HepG2 (cell line): ENCODE data around the gene RRP8. TPM values are rescaled to one million over a fixed set of nuclear protein-coding genes. Genes with fewer than 3 reads are reported as not detected.

ENCODE experiments used
- ATAC-seq: fragments of 200-7000 bp; cut with Tn5 transposase; 3 replicates; pipeline ENCODE4 v1.9.1; 2020; ENCODE audit warnings: mild to moderate bottlenecking, moderate library complexity
- BruUV-seq: library from RNA; stranded (reverse); fragments of 400-500 nt; replicated peaks from 2 replicates; lab custom pipeline; 2021; lab: Mats Ljungman, UMichigan
- CTCF ChIA-PET: fragments of 300-600 bp; formaldehyde crosslinking; extraction: SDS; loops from one replicate; lab custom pipeline; 2021; ENCODE audit warnings: low total read pairs, inconsistent platforms, low intra/inter-chr PET ratio; lab: Yijun Ruan, JAX
- POLR2A ChIA-PET: fragments of 350-600 bp; sonication (Branson Sonifier 250); formaldehyde crosslinking; loops from one replicate; lab custom pipeline; 2020; ENCODE audit warnings: antibody characterized with exemption, inconsistent platforms; lab: Yijun Ruan, JAX
- DNase-seq: peaks from one replicate; pipeline ENCODE4 v3.0.0-alpha.2; 2015; ENCODE audit warnings: low spot score
- FAIRE-seq: peaks from 3 replicates; lab custom pipeline; 2011; peaks lifted over from hg19 to GRCh38; lab: Jason Lieb, UNC
- H2AFZ ChIP-seq: one replicate; pipeline ENCODE4 v1.6.1; 2011; ENCODE audit warnings: low read length, inconsistent platforms
- H3K27ac ChIP-seq: fragments of 300-600 bp; 3 replicates; pipeline ENCODE4 v1.8.0; 2011; ENCODE audit warnings: mixed run types, mild to moderate bottlenecking, mixed read lengths, low read length, inconsistent platforms; ENCODE audit not compliant: insufficient read depth; ENCODE audit errors: extremely low read length
- H3K27me3 ChIP-seq, 2 experiments: fragments of 200-600 bp in 1 of 2; 2 replicates in 1 of 2; 3 replicates in 1 of 2; pipeline versions ENCODE4 v1.6.0 to v1.8.0; 2011; ENCODE audit warnings: low read length in 2 of 2, mild to moderate bottlenecking in 2 of 2, moderate library complexity in 2 of 2, inconsistent platforms in 1 of 2; ENCODE audit not compliant: insufficient read depth in 2 of 2, control insufficient read depth in 1 of 2
- H3K36me3 ChIP-seq, 2 experiments: fragments of 200-600 bp in 1 of 2; replicated peaks in 1 of 2; 2 replicates in 1 of 2; 3 replicates in 1 of 2; pipeline versions ENCODE4 v1.5.1 to v1.8.0; 2011; ENCODE audit warnings: low read length in 2 of 2, inconsistent platforms in 1 of 2; ENCODE audit not compliant: insufficient read depth in 2 of 2, control insufficient read depth in 1 of 2
- H3K4me1 ChIP-seq: 2 replicates; pipeline ENCODE4 v1.5.1; 2012; ENCODE audit warnings: low read length, inconsistent platforms; ENCODE audit not compliant: insufficient read depth
- H3K4me2 ChIP-seq: 2 replicates; pipeline ENCODE4 v1.6.0; 2011; ENCODE audit warnings: low read depth, low read length, inconsistent platforms
- H3K4me3 ChIP-seq, 3 experiments: fragments of 200-600 bp in 1 of 3; sonication (generic), shearing (Covaris generic) in 1 of 3; replicated peaks in 1 of 3; 2 replicates each; pipeline ENCODE4 v1.5.1; 2011 to 2016; ENCODE audit warnings: low read length in 3 of 3, inconsistent platforms in 2 of 3, low read depth in 2 of 3, mild to moderate bottlenecking in 2 of 3, control low read depth in 1 of 3, mixed read lengths in 1 of 3; ENCODE audit not compliant: insufficient read depth in 1 of 3
- H3K79me2 ChIP-seq: one replicate; pipeline ENCODE4 v1.6.1; 2011; ENCODE audit warnings: low read length, inconsistent platforms; ENCODE audit not compliant: insufficient read depth
- H3K9ac ChIP-seq: 2 replicates; pipeline ENCODE4 v1.6.0; 2011; ENCODE audit warnings: mild to moderate bottlenecking, low read depth, low read length, inconsistent platforms; ENCODE audit not compliant: insufficient read depth
- H3K9me3 ChIP-seq: 2 replicates; pipeline ENCODE4 v1.5.1; 2012; ENCODE audit warnings: mild to moderate bottlenecking, low read length
- H4K20me1 ChIP-seq: 2 replicates; pipeline ENCODE4 v1.6.0; 2011; ENCODE audit warnings: inconsistent platforms, mild to moderate bottlenecking, low read length, moderate library complexity; ENCODE audit not compliant: insufficient read depth
- AGO2 ChIP-seq: fragments of 200-400 bp; formaldehyde crosslinking; optimal IDR thresholded peaks from 2 replicates; pipeline ENCODE3; 2017; ENCODE audit warnings: mild to moderate bottlenecking, low read depth, low read length, moderate library complexity
- ARID3A ChIP-seq: IDR thresholded peaks from 2 replicates; pipeline ENCODE4 v1.6.1; 2012; ENCODE audit warnings: low read depth, low read length, improper control_type of control experiment
- EEA1 ChIP-seq: sonication (generic); formaldehyde crosslinking; IDR thresholded peaks from 2 replicates; pipeline ENCODE4 v1.5.1; 2020; ENCODE audit warnings: mild to moderate bottlenecking, missing genetic modification reagents, borderline replicate concordance
- ELF4 ChIP-seq: sonication (generic); formaldehyde crosslinking; IDR thresholded peaks from 2 replicates; pipeline ENCODE4 v1.5.0; 2020; ENCODE audit warnings: missing genetic modification reagents, mild to moderate bottlenecking, moderate library complexity, borderline replicate concordance
- IKZF1 ChIP-seq: fragments of 450-650 bp; IDR thresholded peaks from 2 replicates; pipeline ENCODE4 v1.7.1; 2016
- KAT2B ChIP-seq: fragments of 150-350 bp; IDR thresholded peaks from 2 replicates; pipeline ENCODE4 v1.6.1; 2014; ENCODE audit warnings: low read depth, low read length, borderline replicate concordance
- PHF20 ChIP-seq: sonication (generic); formaldehyde crosslinking; IDR thresholded peaks from 2 replicates; pipeline ENCODE4 v1.5.0; 2020; ENCODE audit warnings: mild to moderate bottlenecking, missing genetic modification reagents
- PLSCR1 ChIP-seq: sonication (generic); formaldehyde crosslinking; IDR thresholded peaks from 2 replicates; pipeline ENCODE4 v1.5.0; 2020; ENCODE audit warnings: missing genetic modification reagents, mild to moderate bottlenecking, borderline replicate concordance
- PRMT3 ChIP-seq: sonication (generic); formaldehyde crosslinking; IDR thresholded peaks from 2 replicates; pipeline ENCODE4 v1.8.1; 2022; ENCODE audit warnings: low read depth, mild to moderate bottlenecking, moderate library complexity, missing genetic modification reagents, borderline replicate concordance
- SKI ChIP-seq: fragments of 450-650 bp; IDR thresholded peaks from one replicate; pipeline ENCODE4 v1.6.1; 2018; ENCODE audit warnings: mild to moderate bottlenecking; ENCODE audit not compliant: partially characterized antibody
- SOX6 ChIP-seq, 2 experiments: fragments of 450-650 bp in 1 of 2; sonication (generic) in 1 of 2; formaldehyde crosslinking in 1 of 2; IDR thresholded peaks; 2 replicates each; pipeline versions ENCODE4 v1.4.0 to v1.6.1; 2017 to 2020; ENCODE audit warnings: antibody characterized with exemption in 1 of 2, mild to moderate bottlenecking in 1 of 2, missing genetic modification reagents in 1 of 2
- TMF1 ChIP-seq: sonication (generic); formaldehyde crosslinking; IDR thresholded peaks from 2 replicates; pipeline ENCODE4 v1.8.1; 2022; ENCODE audit warnings: low read depth, missing genetic modification reagents
- ZBTB7A ChIP-seq: sonication (generic); formaldehyde crosslinking; IDR thresholded peaks from 2 replicates; pipeline ENCODE4 v1.8.0; 2022; ENCODE audit warnings: mild to moderate bottlenecking, missing genetic modification reagents
- ZMYM4 ChIP-seq: sonication (generic); formaldehyde crosslinking; IDR thresholded peaks from 2 replicates; pipeline ENCODE4 v1.8.1; 2023; ENCODE audit warnings: mild to moderate bottlenecking, missing genetic modification reagents
- ZNF430 ChIP-seq: sonication (generic); formaldehyde crosslinking; IDR thresholded peaks from 2 replicates; pipeline ENCODE4 v1.9.0; 2021; ENCODE audit warnings: mild to moderate bottlenecking, missing genetic modification reagents
- ZNF788 ChIP-seq: sonication (generic); formaldehyde crosslinking; IDR thresholded peaks from 2 replicates; pipeline ENCODE4 v1.5.0; 2020; ENCODE audit warnings: mild to moderate bottlenecking, missing genetic modification reagents, borderline replicate concordance
- WGBS: methylation state at CpG from one replicate; pipeline ENCODE4 v1.1.6; 2017; ENCODE audit warnings: low lambda C conversion rate; 5-methylcytosine and 5-hydroxymethylcytosine counted together
- in situ Hi-C: cut with HindIII; loops from 2 replicates; pipeline ENCODE4 v1.10.0; 2017; ENCODE audit warnings: low pct_unique_long_range_greater_than_20kb; ENCODE audit not compliant: extremely low pct_ligation_motif_present
- intact Hi-C: fragments of 100-400 bp; cut with micrococcal nuclease; formaldehyde crosslinking; loops from one replicate; pipeline ENCODE4 v1.10.0; 2022; ENCODE audit not compliant: unreplicated experiment
- polyA plus RNA-seq, 8 experiments: library from polyadenylated mRNA; depleted of rRNA in 3 of 8; stranded (reverse) in 7 of 8; unstranded in 1 of 8; fragments of >200 nt; fragmentation: Illumina TruSeq in 4 of 8; extraction: Trizol in 4 of 8; gene quantifications; 2 replicates each; pipeline versions ENCODE4 v1.2.1 to v1.2.3, GENCODE V29; 2011 to 2016; ENCODE audit warnings: low read depth in 4 of 8, missing spikeins in 1 of 8, mixed read lengths in 1 of 8; ENCODE audit not compliant: insufficient read depth in 1 of 8
- total RNA-seq, 5 experiments: library from RNA; depleted of rRNA; stranded (reverse); fragments of >200 nt; fragmentation: Illumina TruSeq; extraction: Trizol; gene quantifications; 2 replicates each; pipeline ENCODE4 v1.2.3, GENCODE V29; 2016; ENCODE audit warnings: low read depth in 1 of 5

RRP8 gene
- total and polyA plus RNA-seq, 2 of the 13 experiments (the other 11 are each of a cell fraction or from before 2014, with no cell fraction given): 7.2 to 21.6 TPM

- no peak overlapping the region for H3K4me3 ChIP-seq
- no peak overlapping the region for H3K27ac ChIP-seq
- no TSS peak for BruUV-seq
- ChIA-PET CTCF (no interaction called here), POLR2A (no interaction called here)
- H3K4me2 ChIP-seq: no peak overlapping the region
- H4K20me1 ChIP-seq: no peaks in the 10 kb centered on the region
- in situ Hi-C loops (no loop called here), intact Hi-C loops (no loop called here)
- no peak overlapping the region for H3K9ac ChIP-seq
- H3K27me3 ChIP-seq: no peaks in the 10 kb centered on the region
- H3K4me1 ChIP-seq: no peaks in the 10 kb centered on the region
- H3K36me3 ChIP-seq: peaks cover 0 to under 1% of the 10 kb centered on the region in 2 experiments; a peak in 1 of 5 replicates
- no peak for TF ChIP-seq SKI
- peak; percentile 44 for TF ChIP-seq AGO2
- no peak for TF ChIP-seq KAT2B
- no peak for TF ChIP-seq PRMT3 (CRISPR knock-in tag)
- TF ChIP-seq ZBTB7A (CRISPR knock-in tag): no peak
- peaks cover 17% of the 10 kb centered on the region for H3K9me3 ChIP-seq
- no peak overlapping the region for H2AFZ ChIP-seq
- no peaks in the 10 kb centered on the region for H3K79me2 ChIP-seq
- WGBS: 95% methylated on average over 12 of the region's 25 CpGs
- FAIRE-seq: no peak
- no peak for DNase-seq
- no peak; the same call in 1 of the 3 replicates for ATAC-seq
Observed at GRCh38 chr11:6586434-6587359, 16.7 kb downstream of the RRP8 start.

GRCh38 chr11:6584528-6584927, 18.9 kb downstream of the RRP8 start:
- FAIRE-seq (no peak), DNase-seq (no peak), ATAC-seq (no peak)
- no peaks in the 10 kb centered on the region for H3K36me3 ChIP-seq
- no TSS peak for BruUV-seq
- ChIA-PET CTCF (no interaction called here), POLR2A (no interaction called here)
- intact Hi-C loops (no loop called here), in situ Hi-C loops (no loop called here)
- no peak overlapping the region for H2AFZ ChIP-seq
- H4K20me1 ChIP-seq: no peaks in the 10 kb centered on the region
- no peak overlapping the region for H3K27ac ChIP-seq
- WGBS: 77% methylated on average over 4 of the region's 4 CpGs
- TF ChIP-seq ZNF430 (CRISPR knock-in tag) (no peak), ZNF788 (CRISPR knock-in tag) (no peak), SOX6 (IDR thresholded peaks at IDR 0.05) (no peak), SOX6 (CRISPR knock-in tag; IDR thresholded peaks at IDR 0.05) (no peak), IKZF1 (no peak), ZMYM4 (no peak), TMF1 (CRISPR knock-in tag) (no peak), ELF4 (no peak), ARID3A (no peak), PLSCR1 (CRISPR knock-in tag) (no peak), PHF20 (CRISPR knock-in tag) (no peak), EEA1 (no peak)
- H3K4me2 ChIP-seq: no peak overlapping the region
- H3K4me1 ChIP-seq: no peaks in the 10 kb centered on the region
- H3K4me3 ChIP-seq: no peak overlapping the region
- no peaks in the 10 kb centered on the region for H3K27me3 ChIP-seq
- peaks cover 17% of the 10 kb centered on the region for H3K9me3 ChIP-seq
- H3K79me2 ChIP-seq: no peaks in the 10 kb centered on the region
- no peak overlapping the region for H3K9ac ChIP-seq
